Neural progenitor cell (in vitro differentiated cells): ENCODE measurements around the gene HMSD. TPM values are rescaled to one million over a fixed set of nuclear protein-coding genes. Genes with fewer than 3 reads are reported as not detected.
"Not testable (repeated sequence)": the region's sequence is repeated elsewhere in the genome, so short reads cannot be mapped to it uniquely, and the experiment has no call there.

Source experiments
- DNase-seq: peaks from one replicate; pipeline ENCODE4 v3.0.0-alpha.2; 2016; ENCODE audit warnings: low spot score
- H2AFZ ChIP-seq: fragments of 200-600 bp; sonication (generic); replicated peaks from 2 replicates; pipeline ENCODE4 v1.6.1; 2016; ENCODE audit warnings: antibody characterized with exemption
- H3F3A ChIP-seq: fragments of 200-600 bp; sonication (generic); 2 replicates; pipeline ENCODE4 v1.6.1; 2016; ENCODE audit warnings: antibody characterized with exemption, low read depth
- H3K27ac ChIP-seq: fragments of 200-600 bp; sonication (generic); 2 replicates; pipeline ENCODE4 v1.5.1; 2016; ENCODE audit warnings: mild to moderate bottlenecking
- H3K27me3 ChIP-seq: fragments of 200-600 bp; sonication (generic); 2 replicates; pipeline ENCODE4 v1.6.1; 2016; ENCODE audit warnings: mild to moderate bottlenecking, moderate library complexity
- H3K36me3 ChIP-seq: fragments of 200-600 bp; sonication (generic); 2 replicates; pipeline ENCODE4 v1.5.1; 2016
- H3K4me1 ChIP-seq: fragments of 200-600 bp; sonication (generic); 2 replicates; pipeline ENCODE4 v1.6.1; 2016; ENCODE audit warnings: mixed run types
- H3K4me2 ChIP-seq: fragments of 200-600 bp; sonication (generic); 2 replicates; pipeline ENCODE4 v1.6.1; 2016
- H3K4me3 ChIP-seq: fragments of 200-600 bp; sonication (generic); 2 replicates; pipeline ENCODE4 v1.5.1; 2016
- H3K79me2 ChIP-seq: fragments of 200-600 bp; sonication (generic); 2 replicates; pipeline ENCODE4 v1.6.1; 2016; ENCODE audit warnings: low read depth
- H3K9ac ChIP-seq: fragments of 200-600 bp; sonication (generic); 2 replicates; pipeline ENCODE4 v1.6.1; 2016
- H3K9me3 ChIP-seq: fragments of 200-600 bp; sonication (generic); 2 replicates; pipeline ENCODE4 v1.5.1; 2016; ENCODE audit warnings: low read depth
- H4K20me1 ChIP-seq: fragments of 200-600 bp; sonication (generic); 2 replicates; pipeline ENCODE4 v1.6.1; 2016; ENCODE audit warnings: low read depth
- H3K27ac Mint-ChIP-seq: 3 replicates; pipeline ENCODE4 v1.8.0; 2021; ENCODE audit warnings: mixed read lengths
- H3K27me3 Mint-ChIP-seq: 2 replicates; pipeline ENCODE4 v1.8.0; 2022; ENCODE audit warnings: low read depth, mild to moderate bottlenecking, inconsistent platforms, moderate library complexity, mixed read lengths; ENCODE audit not compliant: insufficient read depth
- H3K36me3 Mint-ChIP-seq: 3 replicates; pipeline ENCODE4 v1.8.0; 2021; ENCODE audit warnings: mixed read lengths
- H3K4me1 Mint-ChIP-seq: 3 replicates; pipeline ENCODE4 v1.8.0; 2021; ENCODE audit warnings: mixed read lengths
- H3K4me3 Mint-ChIP-seq: 3 replicates; pipeline ENCODE4 v1.8.0; 2021; ENCODE audit warnings: mild to moderate bottlenecking, moderate library complexity, mixed read lengths
- H3K9me3 Mint-ChIP-seq: 3 replicates; pipeline ENCODE4 v1.8.0; 2020; ENCODE audit warnings: mixed read lengths
- EZH2 ChIP-seq: fragments of 200-600 bp; sonication (generic); IDR thresholded peaks from 2 replicates; pipeline ENCODE4 v1.6.1; 2017; ENCODE audit warnings: antibody characterized with exemption, mild to moderate bottlenecking, moderate library complexity
- EZH2phosphoT487 ChIP-seq: fragments of 200-600 bp; sonication (generic); IDR thresholded peaks from 2 replicates; pipeline ENCODE4 v1.6.1; 2017; ENCODE audit warnings: antibody characterized with exemption
- total RNA-seq: library from RNA; depleted of rRNA; stranded (reverse); fragments of >200 nt; gene quantifications from 2 replicates; pipeline ENCODE4 v1.2.3, GENCODE V29; 2015; ENCODE audit warnings: low replicate concordance
- TF ChIP-seq, protein P1 (sequence below): fragments of 200-600 bp; sonication (generic); IDR thresholded peaks from 2 replicates; pipeline ENCODE4 v1.5.1; 2017; ENCODE audit warnings: antibody characterized with exemption, mild to moderate bottlenecking

HMSD gene
- total RNA-seq, 1 donor from 2014 or later: 0.88 TPM

DNA sequence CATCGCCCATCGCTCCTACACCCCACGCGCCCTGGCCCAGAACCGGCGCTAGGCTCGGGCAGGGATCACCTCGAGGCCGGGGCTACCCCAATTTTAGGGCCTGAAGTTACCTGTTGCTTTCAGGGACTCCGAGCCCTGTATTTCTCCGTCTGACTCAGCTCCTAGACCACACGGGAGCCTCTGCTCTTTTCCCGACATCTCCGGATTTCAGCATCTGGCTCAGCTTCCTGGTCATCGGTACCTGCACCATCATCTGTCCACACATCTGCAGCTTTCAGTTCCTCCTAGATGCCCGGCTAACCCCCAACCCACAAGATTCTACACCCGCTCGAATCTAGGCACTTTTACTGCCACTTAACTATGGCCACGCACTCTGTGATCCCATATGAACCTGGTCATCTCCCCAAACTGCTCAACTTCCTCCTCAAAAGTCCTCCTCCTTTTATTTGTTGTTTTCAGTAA lies 12.1 kb upstream of the HMSD start:
- no peak overlapping the region for H3K27ac Mint-ChIP-seq
- H3K9me3 Mint-ChIP-seq: no peaks in the 10 kb centered on the region
- no peak for TF ChIP-seq EZH2phosphoT487
- no peak for TF ChIP-seq EZH2
- TF ChIP-seq, protein P1, sequence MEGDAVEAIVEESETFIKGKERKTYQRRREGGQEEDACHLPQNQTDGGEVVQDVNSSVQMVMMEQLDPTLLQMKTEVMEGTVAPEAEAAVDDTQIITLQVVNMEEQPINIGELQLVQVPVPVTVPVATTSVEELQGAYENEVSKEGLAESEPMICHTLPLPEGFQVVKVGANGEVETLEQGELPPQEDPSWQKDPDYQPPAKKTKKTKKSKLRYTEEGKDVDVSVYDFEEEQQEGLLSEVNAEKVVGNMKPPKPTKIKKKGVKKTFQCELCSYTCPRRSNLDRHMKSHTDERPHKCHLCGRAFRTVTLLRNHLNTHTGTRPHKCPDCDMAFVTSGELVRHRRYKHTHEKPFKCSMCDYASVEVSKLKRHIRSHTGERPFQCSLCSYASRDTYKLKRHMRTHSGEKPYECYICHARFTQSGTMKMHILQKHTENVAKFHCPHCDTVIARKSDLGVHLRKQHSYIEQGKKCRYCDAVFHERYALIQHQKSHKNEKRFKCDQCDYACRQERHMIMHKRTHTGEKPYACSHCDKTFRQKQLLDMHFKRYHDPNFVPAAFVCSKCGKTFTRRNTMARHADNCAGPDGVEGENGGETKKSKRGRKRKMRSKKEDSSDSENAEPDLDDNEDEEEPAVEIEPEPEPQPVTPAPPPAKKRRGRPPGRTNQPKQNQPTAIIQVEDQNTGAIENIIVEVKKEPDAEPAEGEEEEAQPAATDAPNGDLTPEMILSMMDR: no peak
- Histone ChIP-seq H3K9me3 (no peaks in the 10 kb centered on the region), H2AFZ (peak overlapping the region; percentile 99), H3K4me2 (peak overlapping the region; percentile 89), H3K4me1 (no peaks in the 10 kb centered on the region), H3K27me3 (peaks cover 64% of the 10 kb centered on the region), H3K36me3 (no peaks in the 10 kb centered on the region), H3K9ac (no peak overlapping the region), H4K20me1 (no peaks in the 10 kb centered on the region), H3F3A (no peaks in the 10 kb centered on the region), H3K4me3 (peak overlapping the region; percentile 56), H3K79me2 (no peaks in the 10 kb centered on the region), H3K27ac (no peak overlapping the region)
- no peak overlapping the region for H3K4me3 Mint-ChIP-seq
- DNase-seq: no peak
- no peaks in the 10 kb centered on the region for H3K36me3 Mint-ChIP-seq
- no peaks in the 10 kb centered on the region for H3K4me1 Mint-ChIP-seq
- no peaks in the 10 kb centered on the region for H3K27me3 Mint-ChIP-seq

DNA sequence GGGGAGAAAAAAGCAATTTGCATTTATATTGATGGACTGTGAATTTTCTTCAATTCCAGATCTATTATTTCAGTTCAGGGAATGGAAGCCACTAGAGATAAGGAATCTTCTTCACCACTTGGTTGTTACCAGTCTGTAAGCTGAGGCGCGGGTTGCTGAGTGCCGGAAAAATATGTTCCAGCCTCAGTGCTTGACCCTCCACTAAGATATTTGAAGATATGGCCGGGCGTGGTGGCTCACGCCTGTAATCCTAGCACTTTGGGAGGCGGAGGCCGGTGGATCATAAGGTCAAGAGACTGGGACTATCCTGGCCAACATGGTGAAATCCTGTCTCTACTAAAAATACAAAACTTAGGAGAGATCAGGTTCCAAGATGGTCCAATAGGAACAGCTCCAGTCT lies 9.1 kb upstream of the HMSD start:
- Mint-ChIP-seq H3K36me3 (no peaks in the 10 kb centered on the region), H3K9me3 (no peaks in the 10 kb centered on the region), H3K27me3 (no peaks in the 10 kb centered on the region), H3K27ac (no peak overlapping the region), H3K4me3 (no peak overlapping the region), H3K4me1 (no peaks in the 10 kb centered on the region)
- Histone ChIP-seq H3K4me2 (no peak overlapping the region), H3K36me3 (no peaks in the 10 kb centered on the region), H3K27ac (no peak overlapping the region), H4K20me1 (no peaks in the 10 kb centered on the region), H3K9me3 (no peaks in the 10 kb centered on the region), H3F3A (no peaks in the 10 kb centered on the region), H2AFZ (no peak overlapping the region), H3K9ac (no peak overlapping the region), H3K4me1 (no peaks in the 10 kb centered on the region), H3K79me2 (no peaks in the 10 kb centered on the region), H3K27me3 (peaks cover 38% of the 10 kb centered on the region), H3K4me3 (no peak overlapping the region)
- TF ChIP-seq EZH2phosphoT487: no peak
- no peak for DNase-seq

- not testable (repeated sequence) for H3K36me3 ChIP-seq, H3K4me1 ChIP-seq, H4K20me1 ChIP-seq, H3K4me2 ChIP-seq, H3K79me2 ChIP-seq, H3K4me3 Mint-ChIP-seq, H3K27me3 Mint-ChIP-seq, H3K9me3 ChIP-seq, H2AFZ ChIP-seq, H3F3A ChIP-seq, H3K27ac Mint-ChIP-seq, H3K4me3 ChIP-seq, H3K36me3 Mint-ChIP-seq, H3K9ac ChIP-seq, H3K27ac ChIP-seq, DNase-seq, H3K9me3 Mint-ChIP-seq, H3K4me1 Mint-ChIP-seq
- peaks cover 32% of the 10 kb centered on the region for H3K27me3 ChIP-seq
Measured at GRCh38 chr18:63940543-63941050, 8.5 kb upstream of the HMSD start.

DNA sequence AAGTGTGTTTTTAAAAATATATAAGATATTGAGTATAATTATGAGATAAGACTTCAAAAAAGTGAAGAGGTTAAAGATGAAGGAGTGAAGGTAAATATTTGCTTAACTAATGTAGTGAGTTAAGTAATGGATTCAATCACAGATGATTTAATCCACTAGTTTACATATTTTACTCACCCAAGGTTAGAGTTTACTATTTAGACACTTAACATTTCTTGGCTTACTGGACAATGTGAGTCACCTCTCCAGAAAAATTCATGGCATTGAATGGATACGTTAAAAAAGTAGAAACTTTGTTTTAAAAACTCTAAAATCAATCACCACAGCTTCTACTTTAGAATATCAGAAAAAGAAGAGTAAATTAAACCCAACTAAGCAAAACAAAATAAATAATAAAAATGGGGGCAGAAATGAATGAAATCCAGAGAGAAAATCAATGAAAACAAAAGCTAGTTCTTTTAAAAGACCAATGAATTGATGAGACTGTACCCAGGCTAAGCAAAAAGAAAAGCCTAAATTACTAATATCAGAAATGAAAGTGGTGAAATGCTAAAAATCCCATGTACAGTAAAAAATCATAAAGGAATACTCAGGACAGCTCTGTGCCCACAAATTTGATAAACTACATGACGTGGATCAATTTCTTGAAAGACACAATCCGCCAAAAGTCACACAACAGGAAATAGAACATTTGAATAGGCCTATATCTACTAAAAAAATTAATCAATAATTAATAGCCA lies 1.9 kb upstream of the HMSD start:
- Mint-ChIP-seq H3K36me3 (no peaks in the 10 kb centered on the region), H3K9me3 (peaks cover 2% of the 10 kb centered on the region), H3K4me1 (peaks cover 5% of the 10 kb centered on the region), H3K27ac (no peak overlapping the region), H3K27me3 (peaks cover 6% of the 10 kb centered on the region), H3K4me3 (no peak overlapping the region)
- Histone ChIP-seq H3K4me2 (no peak overlapping the region), H2AFZ (no peak overlapping the region), H3K36me3 (no peaks in the 10 kb centered on the region), H3K4me1 (peaks cover 7% of the 10 kb centered on the region), H3K9me3 (no peaks in the 10 kb centered on the region), H3K27me3 (peaks cover 27% of the 10 kb centered on the region), H3K9ac (no peak overlapping the region), H3F3A (peaks cover 10% of the 10 kb centered on the region), H3K27ac (no peak overlapping the region), H3K79me2 (no peaks in the 10 kb centered on the region), H3K4me3 (no peak overlapping the region), H4K20me1 (no peaks in the 10 kb centered on the region)
- DNase-seq: no peak
- TF ChIP-seq, protein P1: no peak
- TF ChIP-seq EZH2phosphoT487 (no peak), EZH2 (no peak)
